GM12873 (cell line): ENCODE results near the gene CHCHD6.

Source experiments
- CTCF ChIP-seq: IDR thresholded peaks from 2 replicates; pipeline ENCODE4 v1.5.1; 2012; ENCODE audit warnings: low read depth, mild to moderate bottlenecking, moderate library complexity, low read length, control low read depth; ENCODE audit not compliant: insufficient read depth; ENCODE audit errors: missing control alignments

The CHCHD6 gene

GRCh38 chr3:127008236-127008635 lies 304.2 kb downstream of the CHCHD6 start:
- TF ChIP-seq CTCF: no peak

- TF ChIP-seq CTCF: no peak
These were observed 305.5 kb downstream of the CHCHD6 start for GRCh38 chr3:127009531-127009930.
